Endothelial cell of umbilical vein (primary cell): ENCODE measurements around the gene ZNF629. TPM values are rescaled to one million over a fixed set of nuclear protein-coding genes. Genes with fewer than 3 reads are reported as not detected.

Experiments used
- BruUV-seq: library from RNA; stranded (reverse); fragments of 400-500 nt; replicated peaks from 2 replicates; lab custom pipeline; 2021; lab: Mats Ljungman, UMichigan
- CTCF ChIA-PET: fragments of 300-600, 350-600 bp; sonication (Branson Sonifier 250); formaldehyde crosslinking; loops from one replicate; lab custom pipeline; 2021; ENCODE audit warnings: antibody characterized with exemption, inconsistent platforms; lab: Charles Lee
- POLR2A ChIA-PET: fragments of 300-600, 350-600 bp; sonication (Branson Sonifier 250); formaldehyde crosslinking; loops from one replicate; lab custom pipeline; 2021; ENCODE audit warnings: antibody characterized with exemption, inconsistent platforms; lab: Charles Lee
- DNase-seq: peaks from one replicate; pipeline ENCODE4 v3.0.0-alpha.2; 2011; ENCODE audit warnings: low read depth, low spot score
- FAIRE-seq: peaks from 2 replicates; lab custom pipeline; 2011; peaks lifted over from hg19 to GRCh38; lab: Jason Lieb, UNC
- H2AFZ ChIP-seq: 2 replicates; pipeline ENCODE4 v1.6.0; 2012; ENCODE audit warnings: low read depth, low read length, control low read depth, inconsistent platforms
- H3K27ac ChIP-seq: 2 replicates; pipeline ENCODE4 v1.5.1; 2011; ENCODE audit warnings: low read depth, mild to moderate bottlenecking, control low read depth, low read length, moderate library complexity; ENCODE audit not compliant: insufficient read depth
- H3K27me3 ChIP-seq, 2 experiments: 2 replicates each; pipeline versions ENCODE4 v1.6.0 to v1.6.1; 2011; ENCODE audit warnings: low read length in 2 of 2, mixed read lengths in 1 of 2; ENCODE audit not compliant: control insufficient read depth in 2 of 2, insufficient read depth in 2 of 2
- H3K36me3 ChIP-seq, 2 experiments: 2 replicates in 1 of 2; 3 replicates in 1 of 2; pipeline ENCODE4 v1.5.1; 2011; ENCODE audit warnings: low read length in 2 of 2, mild to moderate bottlenecking in 1 of 2, moderate library complexity in 1 of 2; ENCODE audit not compliant: control insufficient read depth in 2 of 2, insufficient read depth in 2 of 2; ENCODE audit errors: extremely low read depth in 1 of 2
- H3K4me1 ChIP-seq: 3 replicates; pipeline ENCODE4 v1.5.1; 2011; ENCODE audit warnings: mild to moderate bottlenecking, low read length; ENCODE audit not compliant: control insufficient read depth, insufficient read depth; ENCODE audit errors: extremely low read depth
- H3K4me2 ChIP-seq: 2 replicates; pipeline ENCODE4 v1.6.1; 2011; ENCODE audit warnings: low read length, control low read depth, mixed read lengths; ENCODE audit not compliant: insufficient read depth
- H3K4me3 ChIP-seq, 3 experiments: fragments of 200-600 bp in 1 of 3; sonication (generic), shearing (Covaris generic) in 1 of 3; replicated peaks in 1 of 3; 2 replicates each; pipeline ENCODE4 v1.5.1; 2011 to 2016; ENCODE audit warnings: control low read depth in 3 of 3, low read length in 3 of 3, mild to moderate bottlenecking in 2 of 3, inconsistent platforms in 1 of 3, low read depth in 1 of 3, moderate library complexity in 1 of 3; ENCODE audit not compliant: insufficient read depth in 1 of 3
- H3K79me2 ChIP-seq: 2 replicates; pipeline ENCODE4 v1.6.0; 2012; ENCODE audit warnings: low read length, inconsistent platforms; ENCODE audit not compliant: control insufficient read depth, insufficient read depth
- H3K9ac ChIP-seq: replicated peaks from 2 replicates; pipeline ENCODE3; 2011; ENCODE audit warnings: low read length, control low read depth; ENCODE audit not compliant: insufficient read depth; ENCODE audit errors: extremely low read depth
- H3K9me1 ChIP-seq: replicated peaks from 3 replicates; pipeline ENCODE4 v1.6.0; 2011; ENCODE audit warnings: mild to moderate bottlenecking, low read length; ENCODE audit not compliant: control insufficient read depth, insufficient read depth; ENCODE audit errors: extremely low read depth
- H3K9me3 ChIP-seq: replicated peaks from 2 replicates; pipeline ENCODE4 v1.5.1; 2012; ENCODE audit warnings: low read length, inconsistent platforms; ENCODE audit not compliant: control insufficient read depth, insufficient read depth
- H4K20me1 ChIP-seq: replicated peaks from 2 replicates; pipeline ENCODE3; 2011; ENCODE audit warnings: mild to moderate bottlenecking, low read length; ENCODE audit not compliant: control insufficient read depth, insufficient read depth; ENCODE audit errors: extremely low read depth
- EZH2 ChIP-seq: IDR thresholded peaks from 2 replicates; pipeline ENCODE4 v1.6.1; 2012; ENCODE audit warnings: borderline replicate concordance, low read depth, mild to moderate bottlenecking, moderate library complexity, low read length, inconsistent platforms; ENCODE audit not compliant: severe bottlenecking
- FOS ChIP-seq: IDR thresholded peaks from 2 replicates; pipeline ENCODE4 v1.6.1; 2011; ENCODE audit warnings: mild to moderate bottlenecking, low read length, moderate library complexity, borderline replicate concordance; ENCODE audit not compliant: insufficient read depth
- GATA2 ChIP-seq: IDR thresholded peaks from 2 replicates; pipeline ENCODE4 v1.7.0; 2011; ENCODE audit warnings: low read depth, mild to moderate bottlenecking, moderate library complexity, mixed read lengths, low read length; ENCODE audit not compliant: insufficient read length, insufficient read depth
- JUN ChIP-seq: IDR thresholded peaks from 2 replicates; pipeline ENCODE4 v1.6.1; 2011; ENCODE audit warnings: borderline replicate concordance, low read depth; ENCODE audit not compliant: insufficient read length, insufficient read depth
- MYC ChIP-seq: IDR thresholded peaks from one replicate; pipeline ENCODE4 v1.6.1; 2011; ENCODE audit warnings: mild to moderate bottlenecking, low read depth, low read length
- POLR2A ChIP-seq: IDR thresholded peaks from 2 replicates; pipeline ENCODE4 v1.6.1; 2012; ENCODE audit warnings: low read depth, mild to moderate bottlenecking, control low read depth, low read length
- POLR2AphosphoS5 ChIP-seq: IDR thresholded peaks from 2 replicates; pipeline ENCODE4 v1.6.1; 2012; ENCODE audit warnings: low read depth, mild to moderate bottlenecking, control low read depth, low read length, moderate library complexity; ENCODE audit not compliant: insufficient read depth
- dilution Hi-C: fragments of 300-500 bp; cut with MboI; formaldehyde crosslinking; loops from one replicate; pipeline ENCODE4 v1.15.0; 2019; ENCODE audit warnings: low sequenced_read_pairs; ENCODE audit not compliant: extremely low pct_ligation_motif_present
- intact Hi-C: fragments of 100-400 bp; cut with micrococcal nuclease; formaldehyde crosslinking; loops from one replicate; pipeline ENCODE4 v1.10.0; 2022
- polyA plus RNA-seq, 4 experiments: library from polyadenylated mRNA; depleted of rRNA in 3 of 4; stranded (reverse) in 3 of 4; unstranded in 1 of 4; fragments of >200 nt; gene quantifications; 2 replicates each; pipeline versions ENCODE4 v1.2.1 to v1.2.3, GENCODE V29; 2011 to 2012; ENCODE audit warnings: missing spikeins in 1 of 4
- total RNA-seq: library from RNA; stranded (reverse); gene quantifications from 2 replicates; pipeline ENCODE4 v1.2.3, GENCODE V29; 2021
- TF ChIP-seq, protein P1 (sequence below): IDR thresholded peaks from 2 replicates; pipeline ENCODE4 v1.6.1; 2011; ENCODE audit not compliant: insufficient read depth, insufficient read length
- TF ChIP-seq, protein P2 (sequence below), 2 donors: IDR thresholded peaks; 1 replicate in 1 of 2; 2 replicates in 1 of 2; pipeline ENCODE4 v1.5.1; 2011; ENCODE audit warnings: low read length in 2 of 2, mild to moderate bottlenecking in 2 of 2, moderate library complexity in 2 of 2, control low read depth in 1 of 2, inconsistent platforms in 1 of 2, low read depth in 1 of 2; ENCODE audit not compliant: insufficient read depth in 1 of 2; ENCODE audit errors: extremely low read depth in 1 of 2

Gene ZNF629
- total and polyA plus RNA-seq, 2 donors (not counting 3 experiments of a cell fraction or from before 2014, with no cell fraction given), result 5.2 to 11.2 TPM

- BruUV-seq, result no TSS peak
- TF ChIP-seq, protein P1, sequence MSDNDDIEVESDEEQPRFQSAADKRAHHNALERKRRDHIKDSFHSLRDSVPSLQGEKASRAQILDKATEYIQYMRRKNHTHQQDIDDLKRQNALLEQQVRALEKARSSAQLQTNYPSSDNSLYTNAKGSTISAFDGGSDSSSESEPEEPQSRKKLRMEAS, result no peak
- TF ChIP-seq POLR2AphosphoS5 (no peak), POLR2A (no peak), JUN (no peak)
- H3K4me3 ChIP-seq, result no peak overlapping the region
- H3K4me2 ChIP-seq, result no peak overlapping the region
- DNase-seq, result no peak
- no peaks in the 10 kb centered on the region for H4K20me1 ChIP-seq
- dilution Hi-C loops, result no loop called here
- H3K79me2 ChIP-seq, result no peaks in the 10 kb centered on the region
- intact Hi-C loops, result no loop called here
- peaks cover 0 to 19% of the 10 kb centered on the region in 2 experiments for H3K36me3 ChIP-seq
- H2AFZ ChIP-seq, result no peak overlapping the region
- H3K4me1 ChIP-seq, result peaks cover 6% of the 10 kb centered on the region
- no peaks in the 10 kb centered on the region for H3K9me3 ChIP-seq
- no peak overlapping the region for H3K27ac ChIP-seq
- ChIA-PET CTCF (no interaction called here), POLR2A (no interaction called here)
- H3K9ac ChIP-seq, result no peak overlapping the region
- H3K27me3 ChIP-seq, result no peaks in the 10 kb centered on the region
- no peak for FAIRE-seq
- H3K9me1 ChIP-seq, result no peaks in the 10 kb centered on the region
These were observed 7.0 kb downstream of the ZNF629 start for GRCh38 chr16:30780021-30780420.

DNA sequence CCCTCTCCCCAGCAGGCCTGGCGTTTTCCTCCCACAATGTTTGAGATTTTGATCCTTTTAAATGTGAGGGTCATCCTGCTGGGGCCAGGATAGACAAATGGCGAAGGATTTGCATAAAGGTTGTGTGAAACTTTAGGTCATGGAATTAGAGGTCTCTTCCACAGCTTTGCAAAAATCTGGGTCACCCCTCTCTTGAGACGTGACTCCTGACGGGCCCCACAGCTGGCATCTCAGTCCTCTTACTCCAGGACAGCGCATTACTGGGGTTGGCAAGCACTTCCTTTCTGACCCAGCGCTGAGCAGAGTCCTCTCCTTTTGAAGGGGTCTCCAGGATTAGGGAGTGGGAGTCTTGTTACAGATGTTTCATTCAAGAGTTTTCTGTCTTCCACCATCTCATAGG is 7.4 kb downstream of the ZNF629 start:
- DNase-seq (no peak), FAIRE-seq (no peak)
- CTCF ChIA-PET, result no interaction called here
- BruUV-seq, result no TSS peak
- peaks cover 8% of the 10 kb centered on the region for H3K4me1 ChIP-seq
- no peak overlapping the region for H3K9ac ChIP-seq
- no peaks in the 10 kb centered on the region for H3K9me1 ChIP-seq
- H3K4me2 ChIP-seq, result no peak overlapping the region
- H3K27me3 ChIP-seq, result no peaks in the 10 kb centered on the region
- H3K79me2 ChIP-seq, result no peaks in the 10 kb centered on the region
- H3K4me3 ChIP-seq, result no peak overlapping the region
- dilution Hi-C loops (no loop called here), intact Hi-C loops (no loop called here)
- H2AFZ ChIP-seq, result no peak overlapping the region
- POLR2A ChIA-PET, result no interaction called here
- no peak overlapping the region for H3K27ac ChIP-seq
- H4K20me1 ChIP-seq, result no peaks in the 10 kb centered on the region
- H3K9me3 ChIP-seq, result no peaks in the 10 kb centered on the region
- TF ChIP-seq POLR2A (no peak), MYC (no peak), JUN (no peak), EZH2 (no peak), FOS (no peak), GATA2 (no peak)
- TF ChIP-seq, protein P2, sequence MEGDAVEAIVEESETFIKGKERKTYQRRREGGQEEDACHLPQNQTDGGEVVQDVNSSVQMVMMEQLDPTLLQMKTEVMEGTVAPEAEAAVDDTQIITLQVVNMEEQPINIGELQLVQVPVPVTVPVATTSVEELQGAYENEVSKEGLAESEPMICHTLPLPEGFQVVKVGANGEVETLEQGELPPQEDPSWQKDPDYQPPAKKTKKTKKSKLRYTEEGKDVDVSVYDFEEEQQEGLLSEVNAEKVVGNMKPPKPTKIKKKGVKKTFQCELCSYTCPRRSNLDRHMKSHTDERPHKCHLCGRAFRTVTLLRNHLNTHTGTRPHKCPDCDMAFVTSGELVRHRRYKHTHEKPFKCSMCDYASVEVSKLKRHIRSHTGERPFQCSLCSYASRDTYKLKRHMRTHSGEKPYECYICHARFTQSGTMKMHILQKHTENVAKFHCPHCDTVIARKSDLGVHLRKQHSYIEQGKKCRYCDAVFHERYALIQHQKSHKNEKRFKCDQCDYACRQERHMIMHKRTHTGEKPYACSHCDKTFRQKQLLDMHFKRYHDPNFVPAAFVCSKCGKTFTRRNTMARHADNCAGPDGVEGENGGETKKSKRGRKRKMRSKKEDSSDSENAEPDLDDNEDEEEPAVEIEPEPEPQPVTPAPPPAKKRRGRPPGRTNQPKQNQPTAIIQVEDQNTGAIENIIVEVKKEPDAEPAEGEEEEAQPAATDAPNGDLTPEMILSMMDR (IDR thresholded peaks at IDR 0.05; ENCODE audit: extremely low read depth in 1 of 2, insufficient read depth in 1 of 2, low read depth in 1 of 2, low read length in 2 of 2), result no peak
- peaks cover 0 to 19% of the 10 kb centered on the region in 2 experiments for H3K36me3 ChIP-seq
